Ishikawa (cell line): ENCODE data around the gene TEX13C.

Source experiments
- CEBPB ChIP-seq: IDR thresholded peaks from 2 replicates; pipeline ENCODE4 v1.6.1; 2012
- CREB1 ChIP-seq: IDR thresholded peaks from 2 replicates; pipeline ENCODE4 v1.6.1; 2012; ENCODE audit warnings: low read depth
- EGR1 ChIP-seq: IDR thresholded peaks from 2 replicates; pipeline ENCODE4 v1.6.1; 2012
- EP300 ChIP-seq: IDR thresholded peaks from 2 replicates; pipeline ENCODE4 v1.6.1; 2012; ENCODE audit warnings: borderline replicate concordance
- FOXM1 ChIP-seq: IDR thresholded peaks from 2 replicates; pipeline ENCODE4 v1.6.1; 2012; ENCODE audit warnings: low read depth, borderline replicate concordance
- NFIC ChIP-seq: IDR thresholded peaks from 2 replicates; pipeline ENCODE4 v1.6.1; 2012
- RAD21 ChIP-seq: IDR thresholded peaks from 2 replicates; pipeline ENCODE4 v1.6.1; 2012; ENCODE audit warnings: low read depth
- TAF1 ChIP-seq: IDR thresholded peaks from 2 replicates; pipeline ENCODE4 v1.6.1; 2012; ENCODE audit warnings: low read depth, mild to moderate bottlenecking
- TCF12 ChIP-seq: IDR thresholded peaks from 2 replicates; pipeline ENCODE4 v1.6.1; 2012; ENCODE audit warnings: low read depth
- TEAD4 ChIP-seq: IDR thresholded peaks from 2 replicates; pipeline ENCODE4 v1.6.1; 2012
- YY1 ChIP-seq: IDR thresholded peaks from 2 replicates; pipeline ENCODE4 v1.6.1; 2012; ENCODE audit warnings: low read depth
- TF ChIP-seq, protein P1 (sequence below): IDR thresholded peaks from 2 replicates; pipeline ENCODE4 v1.6.1; 2012
- TF ChIP-seq, protein P2 (sequence below): IDR thresholded peaks from 2 replicates; pipeline ENCODE4 v1.6.1; 2012; ENCODE audit warnings: low read depth, mild to moderate bottlenecking
- TF ChIP-seq, protein P3 (sequence below): IDR thresholded peaks from 2 replicates; pipeline ENCODE4 v1.6.1; 2012

DNA sequence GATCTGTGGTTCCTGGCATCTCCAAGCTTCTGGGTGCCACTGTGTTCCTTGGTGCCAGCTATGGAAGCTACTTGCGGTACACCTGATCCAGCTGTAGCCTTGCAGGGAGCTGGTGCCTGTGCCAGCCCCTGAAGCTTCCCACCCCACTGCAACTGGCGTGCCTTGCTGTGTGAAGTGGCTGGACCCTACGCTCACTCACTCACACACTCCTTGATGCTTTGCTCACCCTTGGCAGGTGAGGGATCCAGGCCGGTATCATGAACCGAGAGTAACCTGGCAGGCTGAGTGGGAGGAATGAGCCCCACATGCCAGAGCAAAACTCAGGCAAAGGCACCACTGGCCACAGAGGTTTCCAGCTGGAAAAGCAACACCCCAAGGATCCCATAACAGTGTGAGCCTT lies 31.3 kb upstream of the TEX13C start:
- no peak for TF ChIP-seq TEAD4
- TF ChIP-seq TCF12 = no peak
- no peak for TF ChIP-seq EP300
- no peak for TF ChIP-seq TAF1
- no peak for TF ChIP-seq NFIC
- TF ChIP-seq CREB1 = no peak
- TF ChIP-seq CEBPB = no peak
- TF ChIP-seq RAD21 = no peak
- TF ChIP-seq, protein P1, sequence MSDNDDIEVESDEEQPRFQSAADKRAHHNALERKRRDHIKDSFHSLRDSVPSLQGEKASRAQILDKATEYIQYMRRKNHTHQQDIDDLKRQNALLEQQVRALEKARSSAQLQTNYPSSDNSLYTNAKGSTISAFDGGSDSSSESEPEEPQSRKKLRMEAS = no peak
- TF ChIP-seq, protein P2, sequence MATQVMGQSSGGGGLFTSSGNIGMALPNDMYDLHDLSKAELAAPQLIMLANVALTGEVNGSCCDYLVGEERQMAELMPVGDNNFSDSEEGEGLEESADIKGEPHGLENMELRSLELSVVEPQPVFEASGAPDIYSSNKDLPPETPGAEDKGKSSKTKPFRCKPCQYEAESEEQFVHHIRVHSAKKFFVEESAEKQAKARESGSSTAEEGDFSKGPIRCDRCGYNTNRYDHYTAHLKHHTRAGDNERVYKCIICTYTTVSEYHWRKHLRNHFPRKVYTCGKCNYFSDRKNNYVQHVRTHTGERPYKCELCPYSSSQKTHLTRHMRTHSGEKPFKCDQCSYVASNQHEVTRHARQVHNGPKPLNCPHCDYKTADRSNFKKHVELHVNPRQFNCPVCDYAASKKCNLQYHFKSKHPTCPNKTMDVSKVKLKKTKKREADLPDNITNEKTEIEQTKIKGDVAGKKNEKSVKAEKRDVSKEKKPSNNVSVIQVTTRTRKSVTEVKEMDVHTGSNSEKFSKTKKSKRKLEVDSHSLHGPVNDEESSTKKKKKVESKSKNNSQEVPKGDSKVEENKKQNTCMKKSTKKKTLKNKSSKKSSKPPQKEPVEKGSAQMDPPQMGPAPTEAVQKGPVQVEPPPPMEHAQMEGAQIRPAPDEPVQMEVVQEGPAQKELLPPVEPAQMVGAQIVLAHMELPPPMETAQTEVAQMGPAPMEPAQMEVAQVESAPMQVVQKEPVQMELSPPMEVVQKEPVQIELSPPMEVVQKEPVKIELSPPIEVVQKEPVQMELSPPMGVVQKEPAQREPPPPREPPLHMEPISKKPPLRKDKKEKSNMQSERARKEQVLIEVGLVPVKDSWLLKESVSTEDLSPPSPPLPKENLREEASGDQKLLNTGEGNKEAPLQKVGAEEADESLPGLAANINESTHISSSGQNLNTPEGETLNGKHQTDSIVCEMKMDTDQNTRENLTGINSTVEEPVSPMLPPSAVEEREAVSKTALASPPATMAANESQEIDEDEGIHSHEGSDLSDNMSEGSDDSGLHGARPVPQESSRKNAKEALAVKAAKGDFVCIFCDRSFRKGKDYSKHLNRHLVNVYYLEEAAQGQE = no peak
- TF ChIP-seq YY1 = no peak
- TF ChIP-seq, protein P3, sequence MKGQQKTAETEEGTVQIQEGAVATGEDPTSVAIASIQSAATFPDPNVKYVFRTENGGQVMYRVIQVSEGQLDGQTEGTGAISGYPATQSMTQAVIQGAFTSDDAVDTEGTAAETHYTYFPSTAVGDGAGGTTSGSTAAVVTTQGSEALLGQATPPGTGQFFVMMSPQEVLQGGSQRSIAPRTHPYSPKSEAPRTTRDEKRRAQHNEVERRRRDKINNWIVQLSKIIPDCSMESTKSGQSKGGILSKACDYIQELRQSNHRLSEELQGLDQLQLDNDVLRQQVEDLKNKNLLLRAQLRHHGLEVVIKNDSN = no peak
- no peak for TF ChIP-seq FOXM1
- no peak for TF ChIP-seq EGR1
